H1 (cell line): ENCODE data around the gene PARD3. TPM values are rescaled to one million over a fixed set of nuclear protein-coding genes. Genes with fewer than 3 reads are reported as not detected.

Source experiments
- CTCF ChIA-PET: fragments of 300-600 bp; sonication (Branson Sonifier 250); formaldehyde crosslinking; loops from one replicate; lab custom pipeline; 2021; ENCODE audit not compliant: partially characterized antibody; lab: Charles Lee
- POLR2A ChIA-PET: fragments of 300-600 bp; sonication (Branson Sonifier 250); formaldehyde crosslinking; loops from one replicate; lab custom pipeline; 2021; ENCODE audit warnings: inconsistent platforms; ENCODE audit not compliant: partially characterized antibody; lab: Charles Lee
- DNase-seq, 2 experiments: peaks; one replicate each; pipeline versions ENCODE4 v3.0.0 to v3.0.0-alpha.2; 2010 to 2022; ENCODE audit warnings: low spot score in 2 of 2, low read depth in 1 of 2, mixed read lengths in 1 of 2
- FAIRE-seq: peaks from 2 replicates; lab custom pipeline; 2011; peaks lifted over from hg19 to GRCh38; lab: Jason Lieb, UNC
- H2AFZ ChIP-seq: 2 replicates; pipeline ENCODE4 v1.8.1; 2012; ENCODE audit warnings: low read length, inconsistent platforms
- H2AK5ac ChIP-seq: 2 replicates; pipeline ENCODE4 v1.6.1; 2013; ENCODE audit warnings: low read depth, low read length
- H2BK120ac ChIP-seq: replicated peaks from 2 replicates; pipeline ENCODE3; 2013; ENCODE audit warnings: low read depth, low read length, inconsistent platforms
- H2BK12ac ChIP-seq: 2 replicates; pipeline ENCODE4 v1.6.1; 2013; ENCODE audit warnings: low read depth, low read length
- H2BK15ac ChIP-seq: 2 replicates; pipeline ENCODE4 v1.6.1; 2013; ENCODE audit warnings: low read length
- H2BK20ac ChIP-seq: 2 replicates; pipeline ENCODE4 v1.6.1; 2013; ENCODE audit warnings: low read length
- H2BK5ac ChIP-seq: 2 replicates; pipeline ENCODE4 v1.6.1; 2013; ENCODE audit warnings: low read depth, low read length
- H3K14ac ChIP-seq: 2 replicates; pipeline ENCODE4 v1.6.1; 2013; ENCODE audit warnings: inconsistent platforms; ENCODE audit not compliant: insufficient read length
- H3K18ac ChIP-seq: 2 replicates; pipeline ENCODE4 v1.6.1; 2013; ENCODE audit warnings: low read length; ENCODE audit errors: extremely low read depth
- H3K23ac ChIP-seq: 2 replicates; pipeline ENCODE4 v1.6.1; 2013; ENCODE audit warnings: inconsistent platforms; ENCODE audit not compliant: insufficient read length
- H3K23me2 ChIP-seq: 2 replicates; pipeline ENCODE4 v1.6.1; 2013; ENCODE audit warnings: low read depth, low read length
- H3K27ac ChIP-seq: 2 replicates; pipeline ENCODE4 v1.6.1; 2011; ENCODE audit warnings: low read depth, low read length, inconsistent platforms
- H3K27me3 ChIP-seq, 4 experiments: replicated peaks in 1 of 4; 1 replicate in 1 of 4; 2 replicates in 3 of 4; pipeline versions ENCODE4 v1.6.1 to v1.8.1; 2011 to 2013; ENCODE audit warnings: low read length in 3 of 4, mild to moderate bottlenecking in 3 of 4, inconsistent platforms in 2 of 4, mixed read lengths in 2 of 4, moderate library complexity in 1 of 4; ENCODE audit not compliant: control insufficient read depth in 3 of 4, insufficient read depth in 3 of 4; ENCODE audit errors: extremely low read depth in 1 of 4
- H3K36me3 ChIP-seq, 4 experiments: 2 replicates each; pipeline versions ENCODE4 v1.6.1 to v1.8.1; 2011 to 2013; ENCODE audit warnings: mild to moderate bottlenecking in 4 of 4, low read length in 3 of 4, moderate library complexity in 2 of 4, control low read depth in 1 of 4, inconsistent platforms in 1 of 4; ENCODE audit not compliant: insufficient read depth in 4 of 4, control insufficient read depth in 2 of 4
- H3K4ac ChIP-seq: replicated peaks from 2 replicates; pipeline ENCODE3; 2013; ENCODE audit warnings: low read length, low read depth, mixed read lengths, inconsistent platforms; ENCODE audit not compliant: insufficient read length
- H3K4me1 ChIP-seq, 4 experiments: replicated peaks in 1 of 4; 1 replicate in 1 of 4; 2 replicates in 3 of 4; pipeline versions ENCODE4 v1.6.1 to v1.8.1; 2011 to 2013; ENCODE audit warnings: low read length in 3 of 4, inconsistent platforms in 2 of 4, mixed read lengths in 1 of 4; ENCODE audit not compliant: insufficient read depth in 4 of 4, control insufficient read depth in 3 of 4
- H3K4me2 ChIP-seq, 2 experiments: 2 replicates each; pipeline versions ENCODE4 v1.6.1 to v1.8.1; 2011 to 2013; ENCODE audit warnings: low read depth in 2 of 2, low read length in 2 of 2, control low read depth in 1 of 2, inconsistent platforms in 1 of 2, mild to moderate bottlenecking in 1 of 2; ENCODE audit not compliant: insufficient read depth in 1 of 2
- H3K4me3 ChIP-seq, 4 experiments: fragments of 200-600, 300-600 bp in 1 of 4; sonication (generic), shearing (Covaris generic), sonication (Bioruptor Twin) in 1 of 4; 2 replicates each; pipeline versions ENCODE4 v1.5.1 to v1.8.1; 2011 to 2016; ENCODE audit warnings: low read length in 4 of 4, low read depth in 3 of 4, control low read depth in 2 of 4, inconsistent platforms in 2 of 4, mild to moderate bottlenecking in 2 of 4, mixed read lengths in 1 of 4, moderate library complexity in 1 of 4; ENCODE audit not compliant: insufficient read depth in 2 of 4; ENCODE audit errors: extremely low read depth in 1 of 4
- H3K56ac ChIP-seq: replicated peaks from 2 replicates; pipeline ENCODE3; 2013; ENCODE audit warnings: low read depth, mild to moderate bottlenecking, mixed read lengths, low read length, inconsistent platforms; ENCODE audit not compliant: insufficient read length
- H3K79me1 ChIP-seq: 2 replicates; pipeline ENCODE4 v1.6.1; 2013; ENCODE audit warnings: low read depth, low read length, control low read depth
- H3K79me2 ChIP-seq, 2 experiments: 2 replicates each; pipeline versions ENCODE4 v1.6.1 to v1.8.1; 2012 to 2013; ENCODE audit warnings: low read length in 2 of 2, mild to moderate bottlenecking in 2 of 2, inconsistent platforms in 1 of 2; ENCODE audit not compliant: insufficient read depth in 2 of 2, control insufficient read depth in 1 of 2
- H3K9ac ChIP-seq, 4 experiments: replicated peaks in 1 of 4; 1 replicate in 1 of 4; 2 replicates in 3 of 4; pipeline versions ENCODE4 v1.6.1 to v1.8.1; 2011 to 2013; ENCODE audit warnings: low read depth in 3 of 4, low read length in 3 of 4, control low read depth in 2 of 4, mild to moderate bottlenecking in 2 of 4, moderate library complexity in 2 of 4, inconsistent platforms in 1 of 4; ENCODE audit errors: extremely low read depth in 1 of 4
- H3K9me3 ChIP-seq, 2 experiments: 2 replicates each; pipeline versions ENCODE4 v1.6.1 to v1.8.1; 2012 to 2013; ENCODE audit warnings: mild to moderate bottlenecking in 2 of 2, moderate library complexity in 2 of 2, control low read depth in 1 of 2, inconsistent platforms in 1 of 2, low read depth in 1 of 2, low read length in 1 of 2, mixed read lengths in 1 of 2; ENCODE audit not compliant: insufficient read depth in 2 of 2
- H4K20me1 ChIP-seq, 2 experiments: replicated peaks in 1 of 2; 2 replicates each; pipeline versions ENCODE3 to v1.8.1; 2011 to 2013; ENCODE audit warnings: inconsistent platforms in 2 of 2, low read length in 2 of 2, mild to moderate bottlenecking in 1 of 2; ENCODE audit not compliant: insufficient read depth in 2 of 2, control insufficient read depth in 1 of 2
- H4K5ac ChIP-seq: 2 replicates; pipeline ENCODE4 v1.6.1; 2013; ENCODE audit warnings: low read length, low read depth, mixed read lengths, inconsistent platforms; ENCODE audit not compliant: insufficient read length
- H4K8ac ChIP-seq: 2 replicates; pipeline ENCODE4 v1.8.0; 2013; ENCODE audit warnings: mild to moderate bottlenecking, moderate library complexity, low read length, inconsistent platforms; ENCODE audit not compliant: insufficient read depth; ENCODE audit errors: extremely low read depth
- H4K91ac ChIP-seq: replicated peaks from 2 replicates; pipeline ENCODE3; 2013; ENCODE audit warnings: low read length, mixed read lengths, inconsistent platforms; ENCODE audit not compliant: insufficient read length
- BACH1 ChIP-seq: IDR thresholded peaks from 2 replicates; pipeline ENCODE4 v1.6.1; 2012; ENCODE audit warnings: low read length, improper control_type of control experiment
- NANOG ChIP-seq: IDR thresholded peaks from 2 replicates; pipeline ENCODE4 v1.6.1; 2011; ENCODE audit warnings: low read length, low read depth, mild to moderate bottlenecking, inconsistent platforms; ENCODE audit not compliant: insufficient read depth, poor library complexity, severe bottlenecking
- TEAD4 ChIP-seq: IDR thresholded peaks from 2 replicates; pipeline ENCODE4 v1.6.1; 2012; ENCODE audit warnings: low read depth, low read length, inconsistent platforms, mixed read lengths
- WGBS, 2 experiments: shearing (Covaris generic) in 1 of 2; methylation state at CpG; one replicate each; pipeline versions ENCODE4 v1.1.6 to v1.1.7; 2013 to 2015; ENCODE audit warnings: low lambda C conversion rate in 2 of 2, mixed read lengths in 2 of 2, inconsistent platforms in 1 of 2, low coverage in 1 of 2, missing lambda C conversion rate in 1 of 2; ENCODE audit not compliant: insufficient replicate concordance in 2 of 2, insufficient coverage in 1 of 2, insufficient read length in 1 of 2; ENCODE audit errors: extremely low coverage in 1 of 2, missing lambda C conversion rate in 1 of 2; 5-methylcytosine and 5-hydroxymethylcytosine counted together
- polyA plus RNA-seq, 7 experiments: library from polyadenylated mRNA; depleted of rRNA in 3 of 7; stranded (reverse) in 5 of 7; unstranded in 2 of 7; fragments of >200 nt in 5 of 7; fragments of 200-250 nt in 2 of 7; gene quantifications; 1 replicate in 5 of 7; 2 replicates in 1 of 7; 4 replicates in 1 of 7; pipeline versions ENCODE4 v1.2.1 to v1.2.3, GENCODE V29; 2011 to 2013; ENCODE audit warnings: missing spikeins in 2 of 7, mixed read lengths in 2 of 7
- total RNA-seq: library from RNA; stranded (reverse); fragmentation: NEBNext Ultra II Directional; extraction: Animal tissue kit (Norgen Biotek cat#: 25700); gene quantifications from 2 replicates; pipeline ENCODE4 v1.2.1, GENCODE V29; 2021

The PARD3 gene
- total and polyA plus RNA-seq, 2 of the 8 experiments (the other 6 are each of a cell fraction or from before 2014, with no cell fraction given): 19.7 to 49.1 TPM

- Histone ChIP-seq H3K27ac (no peak overlapping the region), H3K14ac (no peak overlapping the region), H3K23ac (no peak overlapping the region), H3K79me2 (no peaks in the 10 kb centered on the region), H3K9me3 (no peaks in the 10 kb centered on the region), H2BK120ac (no peak overlapping the region), H2BK12ac (no peak overlapping the region), H2AFZ (no peak overlapping the region), H2BK5ac (no peak overlapping the region), H2AK5ac (no peak overlapping the region), H3K27me3 (no peaks in the 10 kb centered on the region), H3K9ac (no peak overlapping the region), H3K4me2 (no peak overlapping the region), H3K23me2 (peaks cover 2% of the 10 kb centered on the region; the same call in 1 of the 2 replicates), H4K20me1 (no peaks in the 10 kb centered on the region), H3K56ac (no peak overlapping the region), H3K18ac (no peak overlapping the region), H3K36me3 (no peaks in the 10 kb centered on the region), H4K91ac (no peak overlapping the region), H4K8ac (no peak overlapping the region), H2BK15ac (no peak overlapping the region), H4K5ac (no peak overlapping the region), H3K4me3 (no peak overlapping the region), H3K79me1 (no peaks in the 10 kb centered on the region), H2BK20ac (no peak overlapping the region), H3K4me1 (peaks cover 0 to 9% (median 3%) of the 10 kb centered on the region in 4 experiments; a peak in 5 of 7 replicates), H3K4ac (no peak overlapping the region)
- no peak for DNase-seq
- no peak for FAIRE-seq
- POLR2A ChIA-PET: no interaction called here
- CTCF ChIA-PET: interaction anchor here (0.6 to 0.9 kb wide), 2 partner anchors 8 to 237 kb away, joined by 3 to 6 read pairs; no protein-coding TSS in a partner anchor
- TF ChIP-seq TEAD4: peak; percentile 45; the same call in 1 of the 2 replicates
- TF ChIP-seq NANOG: no peak
- TF ChIP-seq BACH1: no peak
- WGBS, 2 experiments: 83% methylated on average over 16 of the region's 16 CpGs; no CpG with 5 or more reads in 1 of the 2 experiments
Measured at GRCh38 chr10:34116681-34117271, 698.3 kb downstream of the PARD3 start.
